Natural killer cell (primary cell): Measurements from ENCODE around the gene HAUS1. TPM values are rescaled to one million over a fixed set of nuclear protein-coding genes. Genes with fewer than 3 reads are reported as not detected.

Experiments
- ATAC-seq, 3 donors: fragments of 150-1000 bp in 2 of 3; fragments of 200-7000 bp in 1 of 3; cut with Tn5 transposase; 1 replicate in 1 of 3; 2 replicates in 2 of 3; pipeline ENCODE4 v1.10.0; 2021; ENCODE audit warnings: mild to moderate bottlenecking in 2 of 3, moderate library complexity in 2 of 3
- DNase-seq, 2 donors: peaks; one replicate each; pipeline versions ENCODE4 v3.0.0 to v3.0.0-alpha.2; 2013 to 2021; ENCODE audit warnings: mixed read lengths in 1 of 2
- H3K27ac ChIP-seq: one replicate; pipeline ENCODE4 v1.5.1; 2013; ENCODE audit warnings: mild to moderate bottlenecking, low read length
- H3K27me3 ChIP-seq: one replicate; pipeline ENCODE4 v1.6.1; 2013; ENCODE audit warnings: low read length; ENCODE audit not compliant: control insufficient read depth, insufficient read depth
- H3K36me3 ChIP-seq: one replicate; pipeline ENCODE4 v1.6.1; 2013; ENCODE audit warnings: low read length; ENCODE audit not compliant: control insufficient read depth, insufficient read depth
- H3K4me1 ChIP-seq: one replicate; pipeline ENCODE4 v1.6.1; 2013; ENCODE audit warnings: low read length; ENCODE audit not compliant: control insufficient read depth, insufficient read depth
- H3K4me3 ChIP-seq: one replicate; pipeline ENCODE4 v1.5.1; 2013; ENCODE audit warnings: low read length
- H3K9me3 ChIP-seq: one replicate; pipeline ENCODE4 v1.6.1; 2013; ENCODE audit warnings: low read length; ENCODE audit not compliant: control insufficient read depth, insufficient read depth
- H3K27ac Mint-ChIP-seq, 2 donors: one replicate each; pipeline ENCODE4 v1.8.0; 2022; ENCODE audit warnings: mild to moderate bottlenecking in 2 of 2, mixed read lengths in 2 of 2, moderate library complexity in 1 of 2
- H3K27me3 Mint-ChIP-seq, 2 donors: one replicate each; pipeline ENCODE4 v1.8.0; 2022; ENCODE audit warnings: low read depth in 2 of 2, mixed read lengths in 2 of 2
- H3K36me3 Mint-ChIP-seq: one replicate; pipeline ENCODE4 v1.8.0; 2022; ENCODE audit warnings: mixed read lengths
- H3K4me1 Mint-ChIP-seq, 2 donors: one replicate each; pipeline ENCODE4 v1.8.0; 2022; ENCODE audit warnings: mixed read lengths in 2 of 2
- H3K4me3 Mint-ChIP-seq: one replicate; pipeline ENCODE4 v1.8.0; 2022; ENCODE audit warnings: mild to moderate bottlenecking, moderate library complexity, mixed read lengths
- H3K9me3 Mint-ChIP-seq, 2 donors: one replicate each; pipeline ENCODE4 v1.8.0; 2022; ENCODE audit warnings: mixed read lengths in 2 of 2
- CTCF ChIP-seq: fragments of 200-600 bp; IDR thresholded peaks from one replicate; pipeline ENCODE4 v1.8.0; 2022; ENCODE audit warnings: antibody characterized with exemption
- WGBS: methylation state at CpG from one replicate; pipeline ENCODE4 v1.1.7; 2013; ENCODE audit warnings: missing lambda C conversion rate; ENCODE audit not compliant: insufficient coverage; 5-methylcytosine and 5-hydroxymethylcytosine counted together
- intact Hi-C: fragments of 100-400 bp; cut with micrococcal nuclease; formaldehyde crosslinking; loops from one replicate; pipeline ENCODE4 v1.14.2; 2022
- total RNA-seq, 4 donors: library from RNA; stranded (reverse); fragments of 120-200 nt in 1 of 4; gene quantifications; one replicate each; pipeline versions ENCODE4 v1.2.3 to v1.2.4, GENCODE V29; 2013 to 2022

HAUS1 gene
- total RNA-seq, 3 donors from 2014 or later (not counting 1 experiment from before 2014, with no cell fraction given), result 15.2 to 20.8 (median 16.3) TPM

DNA sequence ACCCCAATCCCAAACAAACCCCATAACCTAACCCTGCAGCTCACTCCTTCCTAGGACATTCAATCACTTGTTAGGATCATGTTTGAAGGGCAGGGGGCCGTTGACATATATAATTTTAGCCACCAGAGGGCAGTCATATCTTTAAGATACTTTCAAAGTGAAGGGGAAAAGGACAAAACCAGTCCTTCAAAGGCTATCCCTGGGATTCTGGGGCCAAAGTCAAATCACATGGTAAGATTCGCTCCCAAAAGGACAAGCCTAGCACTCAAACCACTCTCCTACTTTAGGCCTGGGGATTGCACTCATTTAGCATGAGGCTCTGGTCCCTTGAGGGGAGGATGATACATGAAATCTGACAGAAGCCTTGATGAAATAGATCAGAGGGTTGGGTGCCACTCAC, 44.6 kb downstream of the HAUS1 start:
- Histone ChIP-seq H3K27me3 (no peaks in the 10 kb centered on the region), H3K27ac (no peak overlapping the region), H3K4me3 (no peak overlapping the region), H3K36me3 (no peaks in the 10 kb centered on the region), H3K9me3 (no peaks in the 10 kb centered on the region), H3K4me1 (peaks cover 7% of the 10 kb centered on the region)
- Mint-ChIP-seq H3K36me3 (no peaks in the 10 kb centered on the region), H3K27me3 (no peaks in the 10 kb centered on the region), H3K4me3 (no peak overlapping the region), H3K9me3 (no peaks in the 10 kb centered on the region), H3K27ac (peak overlapping the region in 1 of 2 donors; percentile 19), H3K4me1 (peaks cover 4 to 22% of the 10 kb centered on the region in 2 donors)
- TF ChIP-seq CTCF, result peak; percentile 77
- DNase-seq, result peak in 1 of 2 donors; percentile 73
- peak in 2 of 3 donors; percentile 58 to 66 for ATAC-seq
- intact Hi-C loops, result loop anchor here (1.0 kb wide), 3 partner anchors 64 to 509 kb away; no protein-coding TSS in a partner anchor
- WGBS, result 40% methylated on average over 2 of the region's 2 CpGs

DNA sequence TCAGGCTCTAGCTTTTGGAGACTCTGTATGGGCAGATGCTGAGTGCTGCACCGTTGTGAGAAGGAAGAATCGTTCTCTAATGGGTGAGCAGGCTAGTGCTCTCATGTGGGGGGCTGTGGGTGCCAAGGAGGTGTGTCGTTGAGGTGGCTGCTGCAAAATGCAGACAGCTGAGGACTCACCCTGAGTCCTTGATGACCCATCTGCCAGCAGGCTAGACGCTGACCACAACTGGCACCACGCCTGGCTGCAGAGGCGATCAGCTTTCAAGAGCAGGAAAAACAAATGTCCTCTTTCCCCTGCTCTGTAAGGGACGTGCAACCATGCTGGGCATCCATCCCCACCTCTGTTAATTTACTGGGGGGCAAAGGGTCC, 48.2 kb downstream of the HAUS1 start:
- H3K36me3 ChIP-seq, result no peaks in the 10 kb centered on the region
- Mint-ChIP-seq H3K27me3 (no peaks in the 10 kb centered on the region), H3K9me3 (no peaks in the 10 kb centered on the region), H3K4me3 (no peak overlapping the region), H3K4me1 (peaks cover 34 to 55% of the 10 kb centered on the region in 2 donors), H3K36me3 (no peaks in the 10 kb centered on the region), H3K27ac (no peak overlapping the region)
- 63% methylated on average over 7 of the region's 7 CpGs for WGBS
- H3K27ac ChIP-seq, result no peak overlapping the region
- peaks cover 31% of the 10 kb centered on the region for H3K4me1 ChIP-seq
- no peak overlapping the region for H3K4me3 ChIP-seq
- intact Hi-C loops, result no loop called here
- no peaks in the 10 kb centered on the region for H3K27me3 ChIP-seq
- no peak for DNase-seq
- ATAC-seq, result no peak
- TF ChIP-seq CTCF, result no peak
- H3K9me3 ChIP-seq, result no peaks in the 10 kb centered on the region

DNA sequence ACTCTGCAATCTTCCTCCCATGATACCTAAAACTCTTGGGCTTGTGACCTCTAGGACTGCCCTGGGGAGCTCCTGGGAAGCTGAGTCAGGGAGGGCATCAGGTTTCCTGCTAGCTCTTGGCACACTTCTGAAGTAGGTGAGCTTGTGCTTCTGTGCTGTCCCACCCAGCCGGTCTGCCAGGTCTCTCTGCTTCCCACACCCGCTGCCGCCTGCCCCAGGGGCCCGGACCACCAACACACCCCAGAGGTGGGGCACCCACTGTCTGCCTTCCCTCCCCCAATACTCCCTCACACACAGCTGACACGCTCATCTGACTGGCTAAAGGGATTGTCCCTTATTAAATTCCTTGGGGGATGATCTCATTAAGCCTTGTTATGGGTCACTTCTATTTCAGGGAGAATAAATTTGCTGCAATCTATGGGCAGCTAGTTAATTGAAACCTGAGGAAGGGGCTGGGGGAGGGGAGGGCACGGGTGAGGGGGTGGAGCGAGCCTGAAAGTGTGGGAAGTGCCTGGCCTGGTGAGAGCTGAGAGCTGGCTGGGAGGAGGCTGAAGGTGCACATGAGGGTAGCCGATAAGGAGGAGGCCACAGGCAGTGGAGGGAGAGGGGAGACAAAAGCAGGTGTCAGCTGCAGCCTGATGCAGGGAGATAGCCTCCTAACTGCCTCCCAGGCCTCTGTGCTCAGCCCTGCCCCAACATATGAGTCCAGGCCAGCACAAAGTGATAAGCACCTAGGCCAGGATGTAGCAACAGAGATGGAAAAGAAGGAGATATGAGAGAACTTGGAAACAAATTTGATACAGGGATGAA, 48.8 kb downstream of the HAUS1 start:
- Mint-ChIP-seq H3K9me3 (no peaks in the 10 kb centered on the region), H3K36me3 (no peaks in the 10 kb centered on the region), H3K4me3 (no peak overlapping the region), H3K27ac (no peak overlapping the region), H3K27me3 (no peaks in the 10 kb centered on the region), H3K4me1 (peaks cover 36 to 60% of the 10 kb centered on the region in 2 donors)
- H3K4me3 ChIP-seq, result no peak overlapping the region
- no peaks in the 10 kb centered on the region for H3K9me3 ChIP-seq
- H3K36me3 ChIP-seq, result no peaks in the 10 kb centered on the region
- WGBS, result 84% methylated on average over 8 of the region's 8 CpGs
- intact Hi-C loops, result no loop called here
- no peak for DNase-seq
- no peak for TF ChIP-seq CTCF
- no peak for ATAC-seq
- no peak overlapping the region for H3K27ac ChIP-seq
- no peaks in the 10 kb centered on the region for H3K27me3 ChIP-seq
- peaks cover 32% of the 10 kb centered on the region for H3K4me1 ChIP-seq
